GM10248 (cell line): ENCODE data around the gene CHAF1A.

ENCODE experiments used
- CTCF ChIA-PET: fragments of 300-600 bp; sonication (Branson Sonifier 250); formaldehyde crosslinking; extraction: SDS; loops from one replicate; lab custom pipeline; 2021; ENCODE audit warnings: antibody characterized with exemption; lab: Yijun Ruan, JAX
- POLR2A ChIA-PET: fragments of 350-650 bp; sonication (Branson Sonifier 250); formaldehyde crosslinking; extraction: SDS; loops from one replicate; lab custom pipeline; 2020; ENCODE audit warnings: antibody characterized with exemption; lab: Yijun Ruan, JAX
- DNase-seq: peaks from one replicate; pipeline ENCODE4 v3.0.0; 2012; ENCODE audit errors: extremely low spot score
- CTCF ChIP-seq: IDR thresholded peaks from 2 replicates; pipeline ENCODE4 v1.5.1; 2012; ENCODE audit warnings: mild to moderate bottlenecking, low read depth; ENCODE audit errors: extremely low read depth, missing control alignments, control extremely low read depth

CHAF1A gene

GRCh38 chr19:4365791-4366665, 36.4 kb upstream of the CHAF1A start:
- CTCF ChIA-PET: interaction anchor here (1.0 to 9.9 kb wide), 6 partner anchors 10 to 99 kb away, joined by 3 to 85 read pairs (median 6); partner anchors contain the start of gene SH3GL1
- no peak for DNase-seq
- no peak for TF ChIP-seq CTCF
- POLR2A ChIA-PET: no interaction called here

GRCh38 chr19:4366666-4367335, 35.6 kb upstream of the CHAF1A start:
- no peak for DNase-seq
- ChIA-PET CTCF (interaction anchor here (1.4 to 9.9 kb wide), 5 partner anchors 9 to 100 kb away, joined by 4 to 85 read pairs (median 7); partner anchors contain the start of gene SH3GL1), POLR2A (no interaction called here)
- TF ChIP-seq CTCF: no peak

GRCh38 chr19:4367336-4367723, 35.1 kb upstream of the CHAF1A start:
- ChIA-PET POLR2A (no interaction called here), CTCF (interaction anchor here (1.4 to 9.9 kb wide), 4 partner anchors 9 to 33 kb away, joined by 4 to 85 read pairs (median 6); partner anchors contain the start of gene SH3GL1)
- no peak for DNase-seq
- TF ChIP-seq CTCF: no peak

- ChIA-PET POLR2A (interaction anchor here (0.5 kb wide), 1 partner anchor 125 kb away, joined by 3 read pairs; no protein-coding TSS in a partner anchor), CTCF (interaction anchor here (0.7 to 9.9 kb wide), 6 partner anchors 8 to 101 kb away, joined by 3 to 85 read pairs (median 6); partner anchors contain the start of gene SH3GL1)
- no peak for TF ChIP-seq CTCF
- DNase-seq: no peak
Measured at GRCh38 chr19:4367781-4368127, 34.7 kb upstream of the CHAF1A start.

GRCh38 chr19:4368128-4368820, 34.2 kb upstream of the CHAF1A start:
- DNase-seq: no peak
- no peak for TF ChIP-seq CTCF
- ChIA-PET CTCF (interaction anchor here (0.7 to 9.9 kb wide), 7 partner anchors 9 to 101 kb away, joined by 3 to 85 read pairs (median 8); partner anchors contain the start of genes CHAF1A and SH3GL1), POLR2A (interaction anchor here (0.5 to 0.9 kb wide), 2 partner anchors 26 to 125 kb away, joined by 3 to 5 read pairs; partner anchors contain the start of gene MPND)
